Liver (tissue), 9 donors: ENCODE results near the gene PTP4A2. TPM values are rescaled to one million over a fixed set of nuclear protein-coding genes. Genes with fewer than 3 reads are reported as not detected.

Experiments used
- DNase-seq: peaks from one replicate; pipeline ENCODE4 v3.0.0-alpha.2; 2017; ENCODE audit warnings: low spot score
- H3K27ac ChIP-seq, 2 donors: one replicate each; pipeline ENCODE4 v1.7.0; 2013; ENCODE audit warnings: inconsistent platforms in 2 of 2, low read length in 2 of 2, control low read depth in 1 of 2, low read depth in 1 of 2, mild to moderate bottlenecking in 1 of 2
- H3K27me3 ChIP-seq, 4 donors: one replicate each; pipeline versions ENCODE4 v1.6.1 to v1.7.0; 2013; ENCODE audit warnings: low read length in 3 of 4, inconsistent platforms in 1 of 4, mild to moderate bottlenecking in 1 of 4, moderate library complexity in 1 of 4; ENCODE audit not compliant: control insufficient read depth in 4 of 4, insufficient read depth in 4 of 4
- H3K36me3 ChIP-seq, 4 donors: one replicate each; pipeline versions ENCODE4 v1.6.1 to v1.7.0; 2013; ENCODE audit warnings: low read length in 3 of 4, mild to moderate bottlenecking in 3 of 4, low read depth in 1 of 4, moderate library complexity in 1 of 4; ENCODE audit not compliant: control insufficient read depth in 4 of 4, insufficient read depth in 3 of 4
- H3K4me1 ChIP-seq, 4 donors: one replicate each; pipeline versions ENCODE4 v1.6.1 to v1.7.0; 2013; ENCODE audit warnings: low read length in 3 of 4, mild to moderate bottlenecking in 3 of 4, moderate library complexity in 1 of 4; ENCODE audit not compliant: control insufficient read depth in 4 of 4, insufficient read depth in 4 of 4
- H3K4me3 ChIP-seq, 3 donors: one replicate each; pipeline versions ENCODE4 v1.6.1 to v1.7.0; 2013; ENCODE audit warnings: low read length in 3 of 3, control low read depth in 1 of 3, low read depth in 1 of 3, mild to moderate bottlenecking in 1 of 3
- H3K9ac ChIP-seq, 2 donors: one replicate each; pipeline ENCODE4 v1.7.0; 2013; ENCODE audit warnings: low read length in 2 of 2, mild to moderate bottlenecking in 2 of 2, moderate library complexity in 2 of 2, control low read depth in 1 of 2, low read depth in 1 of 2
- H3K9me3 ChIP-seq, 4 donors: one replicate each; pipeline versions ENCODE4 v1.6.1 to v1.7.0; 2013; ENCODE audit warnings: low read length in 3 of 4; ENCODE audit not compliant: control insufficient read depth in 4 of 4
- EGR1 ChIP-seq, 2 donors: IDR thresholded peaks; 2 replicates each; pipeline ENCODE4 v1.6.1; 2016 to 2018; ENCODE audit warnings: antibody characterized with exemption in 2 of 2, low read depth in 2 of 2
- FOXA1 ChIP-seq: IDR thresholded peaks from 2 replicates; pipeline ENCODE4 v1.6.1; 2016; ENCODE audit warnings: antibody characterized with exemption
- FOXA2 ChIP-seq: IDR thresholded peaks from 2 replicates; pipeline ENCODE4 v1.6.1; 2016; ENCODE audit warnings: antibody characterized with exemption
- GABPA ChIP-seq, 2 donors: IDR thresholded peaks in 1 of 2; conservative IDR thresholded peaks in 1 of 2; 2 replicates each; pipeline ENCODE4 v1.6.1; 2016; ENCODE audit warnings: antibody characterized with exemption in 2 of 2, mild to moderate bottlenecking in 1 of 2, moderate library complexity in 1 of 2
- HNF4A ChIP-seq, 2 donors: conservative IDR thresholded peaks; 2 replicates each; pipeline ENCODE4 v1.6.1; 2016; ENCODE audit warnings: antibody characterized with exemption in 2 of 2, mild to moderate bottlenecking in 2 of 2
- HNF4G ChIP-seq: IDR thresholded peaks from 2 replicates; pipeline ENCODE4 v1.6.1; 2016; ENCODE audit warnings: antibody characterized with exemption
- JUND ChIP-seq, 2 donors: IDR thresholded peaks; 2 replicates each; pipeline ENCODE4 v1.6.1; 2016; ENCODE audit warnings: antibody characterized with exemption in 2 of 2
- NR2F2 ChIP-seq: IDR thresholded peaks from 2 replicates; pipeline ENCODE4 v1.6.1; 2016; ENCODE audit warnings: antibody characterized with exemption
- RAD21 ChIP-seq, 2 donors: IDR thresholded peaks; 2 replicates each; pipeline ENCODE4 v1.6.1; 2016; ENCODE audit warnings: antibody characterized with exemption in 2 of 2, mild to moderate bottlenecking in 2 of 2
- RXRA ChIP-seq, 2 donors: IDR thresholded peaks; 2 replicates each; pipeline ENCODE4 v1.6.1; 2017 to 2018; ENCODE audit warnings: antibody characterized with exemption in 2 of 2, mild to moderate bottlenecking in 1 of 2
- SP1 ChIP-seq: IDR thresholded peaks from 2 replicates; pipeline ENCODE4 v1.6.1; 2018; ENCODE audit warnings: antibody characterized with exemption, mild to moderate bottlenecking
- TAF1 ChIP-seq: conservative IDR thresholded peaks from 2 replicates; pipeline ENCODE4 v1.6.1; 2016; ENCODE audit warnings: antibody characterized with exemption, mild to moderate bottlenecking
- YY1 ChIP-seq: IDR thresholded peaks from 2 replicates; pipeline ENCODE4 v1.6.1; 2016; ENCODE audit warnings: antibody characterized with exemption, mild to moderate bottlenecking
- WGBS: extraction: QIAGEN DNeasy Blood & Tissue Kit; methylation state at CpG from one replicate; pipeline ENCODE4 v1.1.7; 2013; 5-methylcytosine and 5-hydroxymethylcytosine counted together
- polyA plus RNA-seq, 2 donors: library from polyadenylated mRNA; stranded (reverse) in 1 of 2; unstranded in 1 of 2; fragments of 200-250 nt in 1 of 2; fragments of >200 nt in 1 of 2; fragmentation: Nextera tagmentation in 1 of 2; extraction: Ambion mirVana in 1 of 2; gene quantifications; one replicate each; pipeline versions ENCODE4 v1.2.1 to v1.2.3, GENCODE V29; 2013 to 2015
- total RNA-seq, 2 donors: library from RNA; depleted of rRNA; stranded (reverse); fragments of >200 nt; gene quantifications; one replicate each; pipeline ENCODE4 v1.2.3, GENCODE V29; 2014
- TF ChIP-seq, protein P1 (sequence below): IDR thresholded peaks from 2 replicates; pipeline ENCODE4 v1.6.1; 2016; ENCODE audit warnings: antibody characterized with exemption, mild to moderate bottlenecking
- TF ChIP-seq, protein P2 (sequence below): IDR thresholded peaks from 2 replicates; pipeline ENCODE4 v1.6.1; 2016; ENCODE audit warnings: antibody characterized with exemption
- TF ChIP-seq, protein P3 (sequence below): IDR thresholded peaks from 2 replicates; pipeline ENCODE4 v1.6.1; 2016; ENCODE audit warnings: antibody characterized with exemption
- TF ChIP-seq, protein P4 (sequence below): fragments of 150-350 bp; IDR thresholded peaks from 2 replicates; pipeline ENCODE4 v1.5.1; 2017; ENCODE audit warnings: improper control_type of control experiment, low read depth, low read length; ENCODE audit not compliant: missing input control
- TF ChIP-seq, protein P5 (sequence below): IDR thresholded peaks from 2 replicates; pipeline ENCODE4 v1.6.1; 2016; ENCODE audit warnings: antibody characterized with exemption
- donor health status: healthy.
- donor health status: healthy.
- donor health status: healthy.
- donor health status: healthy.
- donor health status: healthy.

PTP4A2 gene
- total and polyA plus RNA-seq, 4 donors: 47.7 to 98.1 (median 71.9) TPM

DNA sequence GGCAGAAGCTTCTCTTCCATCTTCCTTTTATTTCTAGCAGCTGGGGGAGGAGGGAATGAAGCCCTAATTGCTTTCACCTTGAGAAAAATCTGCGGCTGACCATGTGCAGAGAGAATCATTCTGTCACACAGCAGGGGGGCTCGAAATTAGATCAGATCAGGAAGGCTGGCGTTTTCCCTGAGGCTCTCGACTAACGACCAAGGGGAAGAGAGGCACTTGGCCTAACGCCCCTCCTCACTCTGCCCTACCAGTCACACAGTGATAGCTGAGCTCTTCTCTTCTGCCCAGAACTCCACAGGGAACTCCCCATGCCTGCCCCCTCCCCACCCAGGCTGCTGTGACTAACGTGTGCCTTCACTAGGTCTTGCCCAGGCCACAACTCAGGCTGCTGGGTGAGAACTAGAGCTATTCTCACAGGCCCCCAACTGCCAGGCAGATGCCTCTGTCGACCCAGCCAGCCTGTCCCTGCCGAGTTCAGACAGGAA is 49.0 kb upstream of the PTP4A2 start:
- no peaks in the 10 kb centered on the region for H3K27me3 ChIP-seq
- no peak overlapping the region for H3K4me3 ChIP-seq
- no peaks in the 10 kb centered on the region for H3K4me1 ChIP-seq
- H3K27ac ChIP-seq: no peak overlapping the region
- TF ChIP-seq RAD21 (IDR thresholded peaks at IDR 0.05): no peak
- TF ChIP-seq, protein P1, sequence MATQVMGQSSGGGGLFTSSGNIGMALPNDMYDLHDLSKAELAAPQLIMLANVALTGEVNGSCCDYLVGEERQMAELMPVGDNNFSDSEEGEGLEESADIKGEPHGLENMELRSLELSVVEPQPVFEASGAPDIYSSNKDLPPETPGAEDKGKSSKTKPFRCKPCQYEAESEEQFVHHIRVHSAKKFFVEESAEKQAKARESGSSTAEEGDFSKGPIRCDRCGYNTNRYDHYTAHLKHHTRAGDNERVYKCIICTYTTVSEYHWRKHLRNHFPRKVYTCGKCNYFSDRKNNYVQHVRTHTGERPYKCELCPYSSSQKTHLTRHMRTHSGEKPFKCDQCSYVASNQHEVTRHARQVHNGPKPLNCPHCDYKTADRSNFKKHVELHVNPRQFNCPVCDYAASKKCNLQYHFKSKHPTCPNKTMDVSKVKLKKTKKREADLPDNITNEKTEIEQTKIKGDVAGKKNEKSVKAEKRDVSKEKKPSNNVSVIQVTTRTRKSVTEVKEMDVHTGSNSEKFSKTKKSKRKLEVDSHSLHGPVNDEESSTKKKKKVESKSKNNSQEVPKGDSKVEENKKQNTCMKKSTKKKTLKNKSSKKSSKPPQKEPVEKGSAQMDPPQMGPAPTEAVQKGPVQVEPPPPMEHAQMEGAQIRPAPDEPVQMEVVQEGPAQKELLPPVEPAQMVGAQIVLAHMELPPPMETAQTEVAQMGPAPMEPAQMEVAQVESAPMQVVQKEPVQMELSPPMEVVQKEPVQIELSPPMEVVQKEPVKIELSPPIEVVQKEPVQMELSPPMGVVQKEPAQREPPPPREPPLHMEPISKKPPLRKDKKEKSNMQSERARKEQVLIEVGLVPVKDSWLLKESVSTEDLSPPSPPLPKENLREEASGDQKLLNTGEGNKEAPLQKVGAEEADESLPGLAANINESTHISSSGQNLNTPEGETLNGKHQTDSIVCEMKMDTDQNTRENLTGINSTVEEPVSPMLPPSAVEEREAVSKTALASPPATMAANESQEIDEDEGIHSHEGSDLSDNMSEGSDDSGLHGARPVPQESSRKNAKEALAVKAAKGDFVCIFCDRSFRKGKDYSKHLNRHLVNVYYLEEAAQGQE: no peak
- no peak for TF ChIP-seq FOXA2
- TF ChIP-seq, protein P2, sequence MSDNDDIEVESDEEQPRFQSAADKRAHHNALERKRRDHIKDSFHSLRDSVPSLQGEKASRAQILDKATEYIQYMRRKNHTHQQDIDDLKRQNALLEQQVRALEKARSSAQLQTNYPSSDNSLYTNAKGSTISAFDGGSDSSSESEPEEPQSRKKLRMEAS: no peak
- no peak for TF ChIP-seq GABPA (IDR thresholded peaks at IDR 0.05 in 1 of 2, conservative IDR thresholded peaks at IDR 0.05 in 1 of 2)
- TF ChIP-seq, protein P3, sequence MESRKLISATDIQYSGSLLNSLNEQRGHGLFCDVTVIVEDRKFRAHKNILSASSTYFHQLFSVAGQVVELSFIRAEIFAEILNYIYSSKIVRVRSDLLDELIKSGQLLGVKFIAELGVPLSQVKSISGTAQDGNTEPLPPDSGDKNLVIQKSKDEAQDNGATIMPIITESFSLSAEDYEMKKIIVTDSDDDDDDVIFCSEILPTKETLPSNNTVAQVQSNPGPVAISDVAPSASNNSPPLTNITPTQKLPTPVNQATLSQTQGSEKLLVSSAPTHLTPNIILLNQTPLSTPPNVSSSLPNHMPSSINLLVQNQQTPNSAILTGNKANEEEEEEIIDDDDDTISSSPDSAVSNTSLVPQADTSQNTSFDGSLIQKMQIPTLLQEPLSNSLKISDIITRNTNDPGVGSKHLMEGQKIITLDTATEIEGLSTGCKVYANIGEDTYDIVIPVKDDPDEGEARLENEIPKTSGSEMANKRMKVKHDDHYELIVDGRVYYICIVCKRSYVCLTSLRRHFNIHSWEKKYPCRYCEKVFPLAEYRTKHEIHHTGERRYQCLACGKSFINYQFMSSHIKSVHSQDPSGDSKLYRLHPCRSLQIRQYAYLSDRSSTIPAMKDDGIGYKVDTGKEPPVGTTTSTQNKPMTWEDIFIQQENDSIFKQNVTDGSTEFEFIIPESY: no peak
- no peak for TF ChIP-seq TAF1
- no peak for TF ChIP-seq RXRA (IDR thresholded peaks at IDR 0.05)
- no peak for TF ChIP-seq HNF4G
- TF ChIP-seq HNF4A (conservative IDR thresholded peaks at IDR 0.05): no peak
- TF ChIP-seq EGR1 (IDR thresholded peaks at IDR 0.05; ENCODE audit: low read depth in 2 of 2): no peak
- no peak for TF ChIP-seq SP1
- TF ChIP-seq NR2F2: no peak
- TF ChIP-seq, protein P4, sequence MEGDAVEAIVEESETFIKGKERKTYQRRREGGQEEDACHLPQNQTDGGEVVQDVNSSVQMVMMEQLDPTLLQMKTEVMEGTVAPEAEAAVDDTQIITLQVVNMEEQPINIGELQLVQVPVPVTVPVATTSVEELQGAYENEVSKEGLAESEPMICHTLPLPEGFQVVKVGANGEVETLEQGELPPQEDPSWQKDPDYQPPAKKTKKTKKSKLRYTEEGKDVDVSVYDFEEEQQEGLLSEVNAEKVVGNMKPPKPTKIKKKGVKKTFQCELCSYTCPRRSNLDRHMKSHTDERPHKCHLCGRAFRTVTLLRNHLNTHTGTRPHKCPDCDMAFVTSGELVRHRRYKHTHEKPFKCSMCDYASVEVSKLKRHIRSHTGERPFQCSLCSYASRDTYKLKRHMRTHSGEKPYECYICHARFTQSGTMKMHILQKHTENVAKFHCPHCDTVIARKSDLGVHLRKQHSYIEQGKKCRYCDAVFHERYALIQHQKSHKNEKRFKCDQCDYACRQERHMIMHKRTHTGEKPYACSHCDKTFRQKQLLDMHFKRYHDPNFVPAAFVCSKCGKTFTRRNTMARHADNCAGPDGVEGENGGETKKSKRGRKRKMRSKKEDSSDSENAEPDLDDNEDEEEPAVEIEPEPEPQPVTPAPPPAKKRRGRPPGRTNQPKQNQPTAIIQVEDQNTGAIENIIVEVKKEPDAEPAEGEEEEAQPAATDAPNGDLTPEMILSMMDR: no peak
- TF ChIP-seq JUND (IDR thresholded peaks at IDR 0.05): no peak
- TF ChIP-seq, protein P5, sequence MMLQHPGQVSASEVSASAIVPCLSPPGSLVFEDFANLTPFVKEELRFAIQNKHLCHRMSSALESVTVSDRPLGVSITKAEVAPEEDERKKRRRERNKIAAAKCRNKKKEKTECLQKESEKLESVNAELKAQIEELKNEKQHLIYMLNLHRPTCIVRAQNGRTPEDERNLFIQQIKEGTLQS: no peak
- no peak for TF ChIP-seq FOXA1
- TF ChIP-seq YY1: no peak
- no peaks in the 10 kb centered on the region for H3K36me3 ChIP-seq
- no peak for DNase-seq
- no peak overlapping the region for H3K9ac ChIP-seq
- no peaks in the 10 kb centered on the region for H3K9me3 ChIP-seq
- 81% methylated on average over 9 of the region's 9 CpGs for WGBS
